HEK293 (cell line): ENCODE measurements around the gene PADI2.

ENCODE experiments used
- CTCF ChIA-PET: fragments of 350-600 bp; formaldehyde crosslinking; extraction: SDS; loops from one replicate; lab custom pipeline; 2021; ENCODE audit warnings: antibody characterized with exemption; lab: Yijun Ruan, JAX
- POLR2A ChIA-PET: fragments of 300-600 bp; formaldehyde crosslinking; extraction: SDS; loops from one replicate; lab custom pipeline; 2020; ENCODE audit warnings: antibody characterized with exemption, inconsistent platforms; lab: Yijun Ruan, JAX
- H3K27ac ChIP-seq: fragments of 200-500 bp; sonication (Bioruptor generic); 2 replicates; pipeline ENCODE4 v1.5.1; 2014; ENCODE audit warnings: low read depth, low read length, control low read depth, inconsistent platforms; ENCODE audit errors: extremely low read depth
- H3K36me3 ChIP-seq, 2 experiments: fragments of 200-500 bp in 1 of 2; sonication (Bioruptor generic) in 1 of 2; 1 replicate in 1 of 2; 2 replicates in 1 of 2; pipeline ENCODE4 v1.5.1; 2014 to 2017; ENCODE audit warnings: inconsistent platforms in 2 of 2, low read length in 2 of 2; ENCODE audit not compliant: control insufficient read depth in 2 of 2, insufficient read depth in 1 of 2
- H3K4me1 ChIP-seq: fragments of 200-500 bp; sonication (Bioruptor generic); 2 replicates; pipeline ENCODE4 v1.5.1; 2014; ENCODE audit warnings: mild to moderate bottlenecking, low read length, inconsistent platforms; ENCODE audit not compliant: control insufficient read depth, insufficient read depth
- H3K4me3 ChIP-seq: 2 replicates; pipeline ENCODE4 v1.5.1; 2011; ENCODE audit warnings: low read depth, mild to moderate bottlenecking, control low read depth, low read length, moderate library complexity
- H3K9me3 ChIP-seq: fragments of 200-500 bp; sonication (Bioruptor generic); 2 replicates; pipeline ENCODE4 v1.5.1; 2014; ENCODE audit warnings: low read depth, low read length, inconsistent platforms; ENCODE audit not compliant: control insufficient read depth, insufficient read depth
- GLIS1 ChIP-seq: fragments of 450-650 bp; formaldehyde crosslinking; IDR thresholded peaks from 2 replicates; pipeline ENCODE4 v1.5.1; 2016; ENCODE audit warnings: missing biosample characterization, missing genetic modification characterization
- KLF10 ChIP-seq: fragments of 450-650 bp; IDR thresholded peaks from 2 replicates; pipeline ENCODE4 v1.5.1; 2018; ENCODE audit warnings: missing biosample characterization, mild to moderate bottlenecking, missing genetic modification characterization
- KLF9 ChIP-seq: fragments of 450-650 bp; formaldehyde crosslinking; IDR thresholded peaks from 2 replicates; pipeline ENCODE4 v1.5.1; 2016; ENCODE audit warnings: missing biosample characterization, missing genetic modification characterization, low read depth
- PRDM6 ChIP-seq: fragments of 450-650 bp; formaldehyde crosslinking; IDR thresholded peaks from 2 replicates; pipeline ENCODE4 v1.5.1; 2017; ENCODE audit warnings: missing biosample characterization, missing genetic modification characterization
- WT1 ChIP-seq: fragments of 450-650 bp; formaldehyde crosslinking; IDR thresholded peaks from 2 replicates; pipeline ENCODE4 v1.5.1; 2016; ENCODE audit warnings: missing biosample characterization, missing genetic modification characterization
- ZBTB49 ChIP-seq: fragments of 450-650 bp; formaldehyde crosslinking; IDR thresholded peaks from 2 replicates; pipeline ENCODE4 v1.5.1; 2016; ENCODE audit warnings: missing biosample characterization, missing genetic modification characterization, low read depth
- ZFHX2 ChIP-seq: fragments of 450-650 bp; formaldehyde crosslinking; conservative IDR thresholded peaks from 2 replicates; pipeline ENCODE4 v1.5.1; 2016; ENCODE audit warnings: missing biosample characterization, missing genetic modification characterization
- ZFP69B ChIP-seq: fragments of 450-650 bp; formaldehyde crosslinking; IDR thresholded peaks from 2 replicates; pipeline ENCODE4 v1.5.1; 2016; ENCODE audit warnings: missing biosample characterization, missing genetic modification characterization
- ZNF112 ChIP-seq: fragments of 450-650 bp; formaldehyde crosslinking; IDR thresholded peaks from 2 replicates; pipeline ENCODE4 v1.5.0; 2017; ENCODE audit warnings: missing biosample characterization, missing genetic modification characterization
- ZNF155 ChIP-seq: fragments of 450-650 bp; formaldehyde crosslinking; IDR thresholded peaks from 2 replicates; pipeline ENCODE4 v1.5.1; 2016; ENCODE audit warnings: missing biosample characterization, missing genetic modification characterization
- ZNF174 ChIP-seq: fragments of 450-650 bp; formaldehyde crosslinking; IDR thresholded peaks from 2 replicates; pipeline ENCODE4 v1.5.0; 2017; ENCODE audit warnings: missing biosample characterization, mild to moderate bottlenecking, missing genetic modification characterization
- ZNF335 ChIP-seq: fragments of 450-650 bp; formaldehyde crosslinking; conservative IDR thresholded peaks from 2 replicates; pipeline ENCODE4 v1.5.1; 2016; ENCODE audit warnings: missing biosample characterization, missing genetic modification characterization
- ZNF433 ChIP-seq: fragments of 450-650 bp; formaldehyde crosslinking; IDR thresholded peaks from 2 replicates; pipeline ENCODE4 v1.5.1; 2016; ENCODE audit warnings: missing biosample characterization, missing genetic modification characterization, low read depth
- ZNF488 ChIP-seq: fragments of 450-650 bp; formaldehyde crosslinking; IDR thresholded peaks from 2 replicates; pipeline ENCODE4 v1.5.1; 2016; ENCODE audit warnings: missing biosample characterization, missing genetic modification characterization
- ZNF501 ChIP-seq: fragments of 450-650 bp; formaldehyde crosslinking; IDR thresholded peaks from 2 replicates; pipeline ENCODE4 v1.5.1; 2016; ENCODE audit warnings: missing biosample characterization, missing genetic modification characterization
- ZNF514 ChIP-seq: fragments of 450-650 bp; formaldehyde crosslinking; IDR thresholded peaks from 2 replicates; pipeline ENCODE4 v1.5.1; 2016; ENCODE audit warnings: missing biosample characterization, missing genetic modification characterization
- ZNF518A ChIP-seq: fragments of 450-650 bp; formaldehyde crosslinking; conservative IDR thresholded peaks from 2 replicates; pipeline ENCODE4 v1.5.1; 2016; ENCODE audit warnings: low read depth, missing biosample characterization, missing genetic modification characterization
- ZNF530 ChIP-seq: fragments of 450-650 bp; formaldehyde crosslinking; IDR thresholded peaks from 2 replicates; pipeline ENCODE4 v1.5.1; 2016; ENCODE audit warnings: low read depth, missing biosample characterization, missing genetic modification characterization
- ZNF548 ChIP-seq: fragments of 450-650 bp; formaldehyde crosslinking; IDR thresholded peaks from 2 replicates; pipeline ENCODE4 v1.5.1; 2016; ENCODE audit warnings: missing biosample characterization, missing genetic modification characterization
- ZNF558 ChIP-seq: fragments of 450-650 bp; formaldehyde crosslinking; IDR thresholded peaks from 2 replicates; pipeline ENCODE4 v1.5.1; 2016; ENCODE audit warnings: missing biosample characterization, missing genetic modification characterization
- ZNF571 ChIP-seq: fragments of 450-650 bp; formaldehyde crosslinking; IDR thresholded peaks from 2 replicates; pipeline ENCODE4 v1.5.0; 2017; ENCODE audit warnings: missing biosample characterization, missing genetic modification characterization
- ZNF580 ChIP-seq: fragments of 450-650 bp; formaldehyde crosslinking; IDR thresholded peaks from 2 replicates; pipeline ENCODE4 v1.5.1; 2016; ENCODE audit warnings: missing biosample characterization, missing genetic modification characterization
- ZNF654 ChIP-seq: fragments of 450-650 bp; formaldehyde crosslinking; IDR thresholded peaks from 2 replicates; pipeline ENCODE4 v1.5.1; 2016; ENCODE audit warnings: low read depth, missing biosample characterization, missing genetic modification characterization
- ZNF830 ChIP-seq: fragments of 450-650 bp; IDR thresholded peaks from 2 replicates; pipeline ENCODE4 v1.5.0; 2018; ENCODE audit warnings: missing biosample characterization, missing genetic modification characterization, low read depth, mild to moderate bottlenecking, moderate library complexity
- TF ChIP-seq, protein P1 (sequence below): fragments of 450-650 bp; formaldehyde crosslinking; IDR thresholded peaks from 2 replicates; pipeline ENCODE4 v1.5.1; 2016; ENCODE audit warnings: missing biosample characterization, missing genetic modification characterization

Gene PADI2

DNA sequence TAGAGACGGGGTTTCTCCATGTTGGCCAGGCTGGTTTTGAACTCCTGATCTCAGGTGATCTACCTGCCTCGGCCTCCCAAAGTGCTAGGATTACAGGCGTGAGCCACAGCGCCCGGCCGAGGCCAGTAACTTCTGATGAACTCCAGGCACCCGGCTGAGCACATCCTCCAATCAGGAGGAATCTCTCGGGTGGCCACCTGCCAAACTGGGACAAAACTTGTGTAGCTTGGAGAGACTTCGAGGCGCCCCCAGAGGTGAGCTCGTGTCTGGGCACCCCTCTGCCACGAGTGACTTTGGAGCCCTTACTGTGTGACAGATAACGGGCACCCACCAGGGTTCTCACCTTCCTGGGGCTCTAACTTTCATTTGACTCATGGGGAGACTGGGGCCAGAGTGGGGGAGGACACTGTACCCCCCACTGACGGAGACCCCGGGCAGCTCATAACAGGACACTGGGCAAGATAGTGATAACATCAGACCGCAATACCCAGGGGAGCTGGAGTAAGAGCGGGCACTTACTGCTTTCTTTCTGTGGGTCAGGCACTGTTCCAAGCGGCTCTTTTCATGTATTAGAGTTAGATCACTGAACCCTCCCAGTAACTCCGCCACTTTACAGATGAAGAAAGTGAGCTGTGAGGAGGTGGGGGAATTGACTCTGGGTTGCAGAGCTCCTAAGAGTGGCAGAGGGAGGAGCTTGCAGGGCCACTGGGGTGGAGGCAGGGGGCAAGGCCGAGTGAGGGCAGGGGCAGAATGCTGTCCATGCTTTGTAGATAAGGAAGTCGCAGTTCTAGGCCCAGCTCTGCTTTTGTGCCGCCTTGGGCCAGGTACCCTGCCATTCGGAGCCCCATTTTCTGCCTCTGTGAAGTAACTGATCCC, 1.9 kb upstream of the PADI2 start:
- ChIA-PET CTCF (interaction anchor here (0.5 to 13.2 kb wide), 9 partner anchors 26 to 320 kb away, joined by 3 to 281 read pairs (median 4); no protein-coding TSS in a partner anchor), POLR2A (interaction anchor here (0.6 to 0.8 kb wide), 4 partner anchors 119 to 207 kb away, joined by 3 read pairs; no protein-coding TSS in a partner anchor)
- no peaks in the 10 kb centered on the region for H3K36me3 ChIP-seq
- peaks cover 17% of the 10 kb centered on the region for H3K4me1 ChIP-seq
- peak overlapping the region; percentile 36; the same call in 1 of the 2 replicates for H3K27ac ChIP-seq
- H3K9me3 ChIP-seq = no peaks in the 10 kb centered on the region
- no peak overlapping the region for H3K4me3 ChIP-seq
- TF ChIP-seq ZNF571 (tag by site-specific recombination) (no peak), ZFP69B (0 out of 2 replicates have a peak, but pooled peaks have one; percentile 36), GLIS1 (tag by site-specific recombination) (peak; percentile 100), ZNF155 (tag by site-specific recombination) (no peak), ZNF654 (tag by site-specific recombination) (no peak), ZNF530 (tag by site-specific recombination) (no peak), ZNF433 (no peak), ZNF558 (no peak), ZNF548 (tag by site-specific recombination) (no peak), PRDM6 (no peak; the same call in 1 of the 2 replicates), ZNF501 (tag by site-specific recombination) (no peak), ZNF514 (tag by site-specific recombination) (no peak), ZNF830 (no peak), KLF9 (tag by site-specific recombination) (no peak), ZNF580 (tag by site-specific recombination) (no peak), ZNF112 (tag by site-specific recombination) (no peak), ZNF518A (no peak), ZNF335 (tag by site-specific recombination) (0 out of 2 replicates have a peak, but pooled peaks have one; percentile 31), KLF10 (0 out of 2 replicates have a peak, but pooled peaks have one; percentile 19), ZNF488 (no peak), WT1 (tag by site-specific recombination) (peak; percentile 38; the same call in 1 of the 2 replicates), ZNF174 (tag by site-specific recombination) (no peak), ZBTB49 (no peak), ZFHX2 (tag by site-specific recombination) (no peak)
- TF ChIP-seq, protein P1, sequence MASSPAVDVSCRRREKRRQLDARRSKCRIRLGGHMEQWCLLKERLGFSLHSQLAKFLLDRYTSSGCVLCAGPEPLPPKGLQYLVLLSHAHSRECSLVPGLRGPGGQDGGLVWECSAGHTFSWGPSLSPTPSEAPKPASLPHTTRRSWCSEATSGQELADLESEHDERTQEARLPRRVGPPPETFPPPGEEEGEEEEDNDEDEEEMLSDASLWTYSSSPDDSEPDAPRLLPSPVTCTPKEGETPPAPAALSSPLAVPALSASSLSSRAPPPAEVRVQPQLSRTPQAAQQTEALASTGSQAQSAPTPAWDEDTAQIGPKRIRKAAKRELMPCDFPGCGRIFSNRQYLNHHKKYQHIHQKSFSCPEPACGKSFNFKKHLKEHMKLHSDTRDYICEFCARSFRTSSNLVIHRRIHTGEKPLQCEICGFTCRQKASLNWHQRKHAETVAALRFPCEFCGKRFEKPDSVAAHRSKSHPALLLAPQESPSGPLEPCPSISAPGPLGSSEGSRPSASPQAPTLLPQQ (tag by site-specific recombination) = 0 out of 2 replicates have a peak, but pooled peaks have one; percentile 40
